ENCODE results near the gene GPHA2.
A peak's percentile ranks its signal among the peaks of the same experiment; 100 is the strongest.

The GPHA2 gene

GRCh38 chr11:64929625-64930024, 6.1 kb downstream of the GPHA2 start:
- DNase-seq, result no peak

GRCh38 chr11:64928957-64929356, 6.7 kb downstream of the GPHA2 start:
- DNase-seq, result no peak

- no peak for DNase-seq
Measured at GRCh38 chr11:64926689-64927088, 9.0 kb downstream of the GPHA2 start.

GRCh38 chr11:64925536-64926436, 9.9 kb downstream of the GPHA2 start:
- no peak for DNase-seq

DNA sequence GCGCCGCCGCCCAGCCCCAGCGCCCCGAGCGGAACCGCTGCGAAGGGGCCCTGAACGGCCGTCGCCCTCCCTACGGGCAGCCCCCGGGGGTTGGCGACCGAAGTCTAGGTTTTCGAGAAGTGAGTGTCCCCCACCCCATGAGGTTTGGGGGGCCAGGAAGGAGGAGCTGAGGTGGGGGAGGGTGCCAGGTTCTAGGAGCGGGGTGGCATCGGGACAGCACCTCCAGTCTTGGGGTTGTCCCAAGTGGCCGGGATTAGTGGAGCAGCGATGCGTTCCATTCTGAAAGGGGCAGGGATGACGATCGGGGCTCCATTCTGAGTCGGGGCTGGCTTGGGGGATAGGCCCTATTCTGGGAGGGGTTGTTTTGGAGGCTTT, 10.8 kb downstream of the GPHA2 start:
- no peak for DNase-seq

DNA sequence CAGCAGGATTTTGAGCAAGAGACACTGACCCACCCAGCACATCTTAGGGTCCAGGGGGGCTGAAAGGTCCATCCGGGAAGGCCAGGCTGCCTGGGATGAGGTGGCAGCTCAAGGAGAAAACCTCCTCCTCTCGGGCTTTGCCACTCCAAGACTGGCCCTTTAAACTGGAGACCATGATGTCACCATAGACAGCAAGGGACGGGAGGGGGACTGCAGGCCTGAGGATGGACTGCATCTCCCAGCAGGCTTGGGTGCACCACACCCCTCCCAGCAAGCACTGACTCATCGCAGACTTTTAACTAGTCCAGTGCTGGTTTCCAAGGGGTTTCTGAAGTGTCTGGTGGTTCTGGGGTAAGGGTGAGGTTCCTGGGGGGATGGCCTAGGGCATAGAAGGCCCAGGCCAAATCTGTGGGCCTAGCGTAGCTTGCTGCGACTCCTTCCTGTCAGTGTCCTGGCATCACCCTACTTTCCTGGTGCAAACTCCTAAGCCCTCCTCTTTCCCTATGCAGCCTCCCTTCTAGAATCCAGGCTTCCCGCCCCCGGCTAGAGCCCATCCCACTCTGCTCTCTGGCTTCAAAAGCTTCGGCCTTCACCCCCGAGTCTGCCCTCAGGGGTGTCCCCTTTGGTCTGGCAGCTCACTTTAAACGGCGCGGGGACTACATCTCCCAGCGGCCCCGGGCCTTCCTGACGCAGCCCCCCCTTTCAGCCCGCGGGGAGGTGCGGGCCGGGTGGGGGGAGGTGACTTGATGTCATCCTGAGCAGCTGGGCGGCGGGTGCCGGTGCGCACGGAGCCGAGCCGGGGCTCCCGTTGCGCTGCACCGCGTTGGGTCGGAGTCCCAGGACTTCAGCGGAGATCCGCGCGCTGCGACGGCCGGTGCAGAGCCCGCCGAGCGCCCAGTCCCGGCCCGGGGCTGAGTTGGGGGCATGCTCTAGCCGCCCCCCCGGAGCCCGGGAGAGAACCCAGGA, 11.5 kb downstream of the GPHA2 start, which contains the start of gene PPP2R5B:
TSS of gene PPP2R5B (plus strand) at position 746 of the 966 bp plus-strand sequence. CDS start 1,046 bp downstream, outside the sequence.
- DNase-seq, result peak; percentile 89 to 90

- no peak for DNase-seq
Measured at GRCh38 chr11:64923151-64923661, 12.5 kb downstream of the GPHA2 start.

GRCh38 chr11:64921384-64921783, 14.3 kb downstream of the GPHA2 start:
- DNase-seq, result no peak

GRCh38 chr11:64920124-64920523, 15.6 kb downstream of the GPHA2 start:
- no peak for DNase-seq

- DNase-seq, result no peak
Measured at GRCh38 chr11:64919627-64920026, 16.1 kb downstream of the GPHA2 start.

DNA sequence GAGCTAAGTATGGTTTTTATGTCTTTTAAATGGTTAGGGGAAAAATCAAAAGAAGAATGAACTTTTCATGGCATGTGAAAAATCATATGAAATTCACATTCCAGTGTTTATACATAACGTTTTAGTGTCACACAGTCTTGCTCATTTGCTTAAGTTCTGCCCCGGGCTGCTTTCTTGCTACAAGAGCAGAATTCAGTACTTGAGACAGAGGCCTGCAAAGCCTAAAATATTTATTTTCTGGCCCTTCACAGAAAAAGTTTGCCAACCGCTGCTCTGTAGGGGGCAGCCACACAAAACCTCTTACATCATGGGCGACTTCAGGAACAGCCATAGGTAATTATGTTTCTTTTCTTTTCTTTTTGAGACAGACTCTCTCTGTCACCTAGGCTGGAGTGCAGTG, 17.7 kb downstream of the GPHA2 start:
- DNase-seq, result peak in 1 of 2 experiments; percentile 27

DNA sequence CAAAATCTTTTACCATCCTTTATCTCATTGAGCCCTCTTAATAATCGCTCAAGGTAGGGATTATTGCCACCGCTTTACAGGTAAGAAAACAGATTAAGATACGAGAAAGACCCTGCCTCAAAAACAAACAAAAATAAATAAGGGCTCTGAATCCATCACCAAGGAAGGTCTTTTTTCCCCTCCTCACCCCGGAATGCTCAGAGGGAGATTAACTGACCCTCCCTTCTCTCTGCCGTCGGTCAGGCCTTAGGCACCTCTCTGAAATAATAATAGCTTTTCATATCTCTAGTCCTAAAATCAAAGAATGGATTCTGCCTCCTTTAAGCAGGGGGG, 18.1 kb downstream of the GPHA2 start:
- DNase-seq, result no peak

DNA sequence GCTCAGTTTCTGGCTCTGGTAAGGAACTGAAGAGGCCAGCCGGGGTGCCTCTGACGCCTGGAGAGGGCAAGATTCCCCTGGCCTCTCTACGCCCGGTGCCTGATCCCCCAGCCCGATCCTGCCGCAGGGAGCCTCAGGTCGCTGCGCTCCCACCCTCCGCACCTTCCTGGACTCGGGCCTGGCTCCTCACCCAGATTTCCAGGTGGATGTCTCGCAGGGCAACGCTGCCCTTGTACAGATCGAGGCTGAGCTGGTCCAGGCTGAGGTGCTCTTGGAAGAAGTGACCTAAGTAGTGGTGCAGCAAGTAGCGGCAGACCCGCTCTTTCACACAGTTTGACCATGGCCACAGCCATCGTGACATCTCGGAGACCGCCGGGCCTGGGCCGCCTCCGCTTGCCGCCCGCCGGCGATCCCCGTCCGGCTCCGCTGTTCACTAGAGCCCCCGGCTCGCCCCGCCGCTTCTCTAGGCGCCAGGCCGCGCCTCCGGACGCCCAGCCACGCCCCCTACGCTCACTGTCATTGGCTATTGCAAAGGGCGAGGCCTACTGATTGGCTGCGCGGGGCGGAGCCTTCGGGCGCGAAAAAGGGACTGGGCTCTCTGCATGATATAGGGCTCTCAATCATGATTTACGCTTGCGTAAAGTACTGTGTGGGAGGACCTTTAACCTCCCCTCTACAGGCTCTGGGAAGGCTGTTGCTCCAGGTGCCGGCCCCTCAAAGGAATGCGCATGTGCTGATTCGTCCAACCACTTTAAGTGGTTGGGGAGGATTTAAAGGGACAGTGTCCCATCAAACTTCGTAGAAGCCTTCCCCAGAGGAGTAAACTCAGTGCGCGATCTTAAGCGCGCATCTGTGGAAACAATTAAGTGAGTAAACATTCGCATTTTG, 18.7 kb downstream of the GPHA2 start, which contains the start of gene ATG2A:
TSS of gene ATG2A (minus strand) at position 435 of the 888 bp plus-strand sequence. CDS start at position 361, 74 bp downstream.
- peak; percentile 98 to 100 for DNase-seq

DNA sequence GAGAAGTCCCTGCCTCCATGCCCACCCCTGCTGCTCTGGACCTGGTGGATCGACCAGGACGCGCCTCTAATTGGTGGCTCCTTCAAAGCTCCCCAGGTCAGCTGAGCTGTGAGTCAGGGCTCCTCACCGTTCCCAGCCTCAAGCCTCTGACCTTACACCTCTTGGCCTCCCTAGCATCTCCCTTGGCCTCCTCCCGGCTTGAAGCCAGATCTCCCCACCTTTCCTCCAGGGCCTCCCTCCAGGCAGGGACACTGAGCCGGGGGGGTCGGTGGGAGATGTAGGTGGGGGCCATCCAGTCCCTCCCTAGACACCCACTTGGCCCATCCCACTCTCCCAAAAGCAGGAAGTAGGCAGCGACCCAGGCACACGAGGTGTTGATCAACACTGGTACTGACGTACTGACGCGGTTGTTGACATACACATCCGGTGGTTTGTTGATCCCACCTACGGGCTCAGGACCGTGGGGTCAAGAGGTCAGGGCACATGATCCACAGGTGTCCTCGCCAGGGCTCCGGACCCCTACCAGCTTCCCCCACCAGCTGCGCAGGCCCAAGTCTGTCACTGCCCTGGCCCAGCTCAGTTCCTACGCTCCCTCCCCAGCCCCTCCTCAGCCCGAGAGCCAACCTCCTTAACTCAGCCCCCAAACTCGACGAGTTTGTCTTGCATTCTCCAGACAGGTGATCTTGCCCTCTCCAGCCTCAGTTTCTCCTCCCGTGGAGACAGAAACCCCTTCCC, 19.5 kb downstream of the GPHA2 start:
- peak; percentile 44 to 53 for DNase-seq

GRCh38 chr11:64915376-64915887, 20.3 kb downstream of the GPHA2 start:
- DNase-seq, result no peak

DNA sequence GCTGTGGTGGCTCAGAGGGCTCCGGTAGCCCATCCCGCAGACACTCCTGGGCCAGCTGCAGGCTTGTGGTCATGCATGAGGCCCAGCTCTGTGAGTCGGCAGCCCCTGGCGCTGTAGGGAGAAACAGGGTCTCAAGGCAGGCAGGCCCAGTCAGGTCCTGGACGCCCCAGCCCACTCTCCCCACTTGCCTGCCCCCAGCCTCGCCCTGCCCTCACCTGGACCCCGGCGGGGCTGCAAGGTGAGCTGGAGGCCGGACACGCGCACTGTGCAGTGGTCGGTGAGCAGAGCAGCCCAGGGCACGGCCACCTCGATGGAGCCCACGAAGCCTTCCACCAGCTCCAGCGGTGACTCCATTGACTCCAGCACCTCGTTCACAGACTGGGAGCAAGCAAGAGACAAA, 21.6 kb downstream of the GPHA2 start:
- DNase-seq, result no peak

GRCh38 chr11:64913171-64913727, 22.4 kb downstream of the GPHA2 start:
- no peak for DNase-seq

DNA sequence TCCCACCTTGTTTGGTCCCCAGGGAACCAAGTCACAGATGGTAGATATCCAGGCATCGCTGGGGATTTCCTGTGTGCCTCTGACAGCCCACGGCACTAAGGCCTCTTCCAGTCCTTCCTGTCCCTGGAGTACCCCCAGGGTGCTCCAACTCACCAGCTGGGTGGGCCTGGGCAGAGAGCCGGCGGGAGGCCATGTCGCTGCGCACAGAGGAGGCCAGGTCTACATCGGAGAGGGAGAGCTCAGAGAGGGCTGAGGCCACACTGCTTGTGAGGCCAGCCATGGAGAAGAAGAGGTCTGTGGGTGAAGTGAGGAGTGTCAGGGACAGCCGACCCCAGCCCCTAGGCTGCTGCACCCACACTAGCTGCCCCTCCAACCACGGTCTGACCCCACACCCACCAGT, 24.0 kb downstream of the GPHA2 start:
- no peak for DNase-seq

GRCh38 chr11:64911142-64911541, 24.6 kb downstream of the GPHA2 start:
- no peak for DNase-seq

DNA sequence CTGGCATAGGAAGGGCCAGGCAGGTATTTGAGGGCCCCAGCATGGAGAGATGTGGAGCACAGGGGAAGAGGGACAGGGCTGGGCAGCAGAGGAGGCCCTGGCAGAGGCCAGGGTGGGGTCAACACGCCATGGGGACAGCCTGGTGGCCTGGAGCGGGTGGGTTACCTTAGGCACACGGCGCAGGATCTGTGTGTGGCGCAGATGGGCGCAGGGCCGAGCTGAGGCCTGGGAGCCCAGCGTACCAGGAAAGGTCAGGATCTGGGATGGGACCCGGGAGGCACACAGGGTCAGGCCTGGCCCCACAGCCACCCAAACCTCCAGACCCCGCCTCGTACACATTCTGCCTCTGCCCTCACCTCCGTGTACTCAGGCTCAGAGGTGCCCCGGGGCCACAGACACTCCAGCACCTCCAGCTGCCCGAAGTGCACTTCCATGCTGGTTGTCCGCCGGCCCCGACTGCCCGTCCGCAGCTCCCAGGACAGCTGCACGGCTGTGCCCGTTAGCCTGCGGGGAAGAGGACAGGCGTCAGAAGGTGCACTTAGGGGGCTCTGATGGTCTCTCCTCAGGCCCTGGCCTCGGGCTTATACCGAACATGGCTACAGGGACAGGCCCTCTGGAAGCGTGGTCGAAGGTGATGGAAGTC, 25.1 kb downstream of the GPHA2 start:
- no peak for DNase-seq
